Astrocyte of the hippocampus (primary cell): ENCODE data around the gene ECM2.

Experiments
- DNase-seq: peaks from one replicate; pipeline ENCODE4 v3.0.0; 2011; ENCODE audit warnings: low read depth, low spot score

The ECM2 gene

GRCh38 chr9:92500725-92501124 is 35.1 kb downstream of the ECM2 start:
- no peak for DNase-seq

- DNase-seq = no peak
Observed at GRCh38 chr9:92499701-92500100, 36.1 kb downstream of the ECM2 start.

GRCh38 chr9:92496396-92497176 is 39.2 kb downstream of the ECM2 start:
- DNase-seq = no peak

GRCh38 chr9:92494856-92495255 is 40.9 kb downstream of the ECM2 start:
- DNase-seq = no peak

- DNase-seq = no peak
Observed at GRCh38 chr9:92493749-92494387, 41.9 kb downstream of the ECM2 start.

- no peak for DNase-seq
Observed at GRCh38 chr9:92492781-92493401, 42.9 kb downstream of the ECM2 start.

GRCh38 chr9:92488681-92489550 is 46.9 kb downstream of the ECM2 start:
- peak; percentile 54 for DNase-seq

GRCh38 chr9:92486371-92486770 is 49.4 kb downstream of the ECM2 start:
- DNase-seq = no peak

GRCh38 chr9:92484563-92484962 is 51.2 kb downstream of the ECM2 start:
- no peak for DNase-seq

GRCh38 chr9:92483627-92484545 is 51.9 kb downstream of the ECM2 start:
- DNase-seq = no peak

GRCh38 chr9:92482805-92483204 is 53.0 kb downstream of the ECM2 start:
- no peak for DNase-seq

- DNase-seq = no peak
Observed at GRCh38 chr9:92482329-92482728, 53.5 kb downstream of the ECM2 start, which contains the start of gene ASPN. TSS of gene ASPN (minus strand) at chr9:92482506.

- peak; percentile 50 for DNase-seq
Observed at GRCh38 chr9:92480986-92481633, 54.7 kb downstream of the ECM2 start.

- DNase-seq = peak; percentile 30
Observed at GRCh38 chr9:92480291-92480771, 55.5 kb downstream of the ECM2 start.

- DNase-seq = no peak
Observed at GRCh38 chr9:92479346-92479745, 56.4 kb downstream of the ECM2 start.

GRCh38 chr9:92478783-92479182 is 57.0 kb downstream of the ECM2 start:
- DNase-seq = peak; percentile 52

GRCh38 chr9:92476962-92477361 is 58.8 kb downstream of the ECM2 start:
- DNase-seq = no peak

GRCh38 chr9:92474587-92474986 is 61.2 kb downstream of the ECM2 start:
- no peak for DNase-seq

GRCh38 chr9:92468206-92468605 is 67.6 kb downstream of the ECM2 start:
- DNase-seq = no peak

GRCh38 chr9:92467511-92467910 is 68.3 kb downstream of the ECM2 start:
- DNase-seq = no peak
